Measurements from ENCODE around the gene VSX2. TPM values are rescaled to one million over a fixed set of nuclear protein-coding genes. Genes with fewer than 3 reads are reported as not detected.

The VSX2 gene
- total RNA-seq, 2 experiments from 2014 or later = not detected

- POLR2A ChIA-PET = no interaction called here
- peaks cover 2% of the 10 kb centered on the region for H3K27me3 Mint-ChIP-seq (ENCODE audit: low read depth)
- DNase-seq = no peak
- no peaks in the 10 kb centered on the region for H3K9me3 Mint-ChIP-seq (ENCODE audit: insufficient read depth)
- no peak overlapping the region for H3K4me3 Mint-ChIP-seq
- no peaks in the 10 kb centered on the region for H3K36me3 Mint-ChIP-seq (ENCODE audit: low read depth)
- no peak for ATAC-seq
- no peak overlapping the region for H3K27ac Mint-ChIP-seq
- no peaks in the 10 kb centered on the region for H3K4me1 Mint-ChIP-seq (ENCODE audit: low read depth)
- CTCF ChIA-PET = no interaction called here
These were observed 27.2 kb upstream of the VSX2 start for GRCh38 chr14:74211945-74212580.

DNA sequence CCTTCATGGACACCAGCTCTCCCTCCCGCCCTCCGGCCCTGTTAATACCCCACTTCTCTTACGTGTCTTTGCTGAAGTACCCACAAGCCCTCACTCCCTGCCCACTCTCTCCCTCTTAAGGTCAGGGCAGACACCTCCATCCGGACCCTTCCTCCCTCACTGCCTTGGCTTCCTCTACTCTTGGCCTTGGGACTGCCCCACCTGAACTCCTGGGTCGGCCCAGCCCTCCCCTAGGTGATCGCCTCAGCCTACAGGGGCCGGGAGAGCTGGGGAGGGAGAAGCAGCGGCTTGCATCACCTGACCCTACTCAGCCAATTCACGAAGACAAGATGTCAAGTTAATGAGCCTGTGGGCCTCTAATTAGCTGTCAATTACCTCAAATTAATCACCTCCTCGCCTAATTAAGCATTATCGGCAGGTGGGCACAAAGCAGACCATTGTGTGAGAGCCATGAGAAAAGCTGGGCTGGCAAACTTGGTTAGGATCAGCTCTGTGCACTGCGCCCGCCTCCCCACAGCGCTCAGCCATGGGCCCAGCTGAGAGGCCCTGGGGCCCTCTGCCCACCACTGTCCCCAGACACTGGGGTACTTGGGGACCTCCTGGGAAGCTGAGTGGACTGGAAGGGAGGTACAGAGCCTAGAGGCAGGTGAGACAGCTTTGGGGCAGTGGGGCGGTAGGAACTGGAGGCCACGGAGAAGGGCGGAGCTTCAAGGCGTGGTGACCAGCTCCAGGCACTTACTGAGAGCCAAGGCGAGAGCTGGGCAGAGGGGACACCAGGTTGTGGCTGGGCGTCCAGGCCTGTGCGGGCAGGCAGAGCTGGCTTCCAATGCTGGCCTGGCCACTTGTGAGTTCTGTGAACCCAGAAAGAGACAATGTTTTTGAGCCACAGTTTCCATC is 25.1 kb upstream of the VSX2 start:
- Mint-ChIP-seq H3K36me3 (ENCODE audit: low read depth) (no peaks in the 10 kb centered on the region), H3K9me3 (ENCODE audit: insufficient read depth) (no peaks in the 10 kb centered on the region), H3K4me3 (no peak overlapping the region), H3K27ac (no peak overlapping the region), H3K4me1 (ENCODE audit: low read depth) (peaks cover 4% of the 10 kb centered on the region), H3K27me3 (ENCODE audit: low read depth) (peaks cover 7% of the 10 kb centered on the region)
- DNase-seq = no peak
- ChIA-PET POLR2A (no interaction called here), CTCF (interaction anchor here (1.6 kb wide), 1 partner anchor 37 kb away, joined by 6 read pairs; no protein-coding TSS in a partner anchor)
- no peak for ATAC-seq

DNA sequence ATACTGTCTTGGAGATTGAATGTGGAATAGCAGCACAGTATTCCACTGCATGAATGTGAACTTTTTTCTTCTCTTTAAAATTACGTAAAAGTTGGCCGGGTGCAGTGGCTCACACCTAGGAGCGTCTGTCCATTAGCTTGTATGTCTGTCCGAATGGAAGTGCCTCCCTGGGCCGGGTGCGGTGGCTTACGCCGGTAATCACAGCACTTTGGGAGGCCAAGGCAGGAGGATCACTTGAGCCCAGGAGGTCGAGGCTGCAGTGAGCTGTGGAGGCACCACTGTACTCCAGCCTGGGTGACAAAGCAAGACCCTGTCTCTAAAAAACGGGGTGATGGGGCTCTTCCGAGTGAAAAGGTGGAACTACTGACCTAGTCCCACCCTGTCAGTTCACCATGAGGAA is 22.6 kb upstream of the VSX2 start:
- Mint-ChIP-seq H3K27me3 (ENCODE audit: low read depth) (peaks cover 7% of the 10 kb centered on the region), H3K9me3 (ENCODE audit: insufficient read depth) (no peaks in the 10 kb centered on the region), H3K27ac (no peak overlapping the region), H3K4me1 (ENCODE audit: low read depth) (peaks cover 4% of the 10 kb centered on the region), H3K36me3 (ENCODE audit: low read depth) (no peaks in the 10 kb centered on the region), H3K4me3 (no peak overlapping the region)
- no peak for DNase-seq
- no peak for ATAC-seq
- POLR2A ChIA-PET = no interaction called here
- CTCF ChIA-PET = interaction anchor here (0.6 to 1.2 kb wide), 4 partner anchors 21 to 112 kb away, joined by 3 to 4 read pairs (median 4); no protein-coding TSS in a partner anchor

GRCh38 chr14:74217672-74218448 is 21.4 kb upstream of the VSX2 start:
- DNase-seq (peak; percentile 80), ATAC-seq (peak; percentile 98)
- Mint-ChIP-seq H3K4me3 (no peak overlapping the region), H3K27me3 (ENCODE audit: low read depth) (peaks cover 6% of the 10 kb centered on the region), H3K27ac (no peak overlapping the region), H3K4me1 (ENCODE audit: low read depth) (peaks cover 4% of the 10 kb centered on the region), H3K36me3 (ENCODE audit: low read depth) (no peaks in the 10 kb centered on the region), H3K9me3 (ENCODE audit: insufficient read depth) (no peaks in the 10 kb centered on the region)
- ChIA-PET POLR2A (no interaction called here), CTCF (interaction anchor here (0.9 to 1.9 kb wide), 6 partner anchors 8 to 78 kb away, joined by 3 to 7 read pairs (median 4); no protein-coding TSS in a partner anchor)

GRCh38 chr14:74218462-74218861 is 20.8 kb upstream of the VSX2 start:
- ATAC-seq (no peak), DNase-seq (no peak)
- Mint-ChIP-seq H3K27ac (no peak overlapping the region), H3K36me3 (ENCODE audit: low read depth) (no peaks in the 10 kb centered on the region), H3K4me3 (no peak overlapping the region), H3K9me3 (ENCODE audit: insufficient read depth) (no peaks in the 10 kb centered on the region), H3K27me3 (ENCODE audit: low read depth) (peaks cover 5% of the 10 kb centered on the region), H3K4me1 (ENCODE audit: low read depth) (peaks cover 4% of the 10 kb centered on the region)
- ChIA-PET CTCF (interaction anchor here (0.8 to 1.9 kb wide), 11 partner anchors 9 to 106 kb away, joined by 3 to 7 read pairs (median 4); no protein-coding TSS in a partner anchor), POLR2A (no interaction called here)

DNA sequence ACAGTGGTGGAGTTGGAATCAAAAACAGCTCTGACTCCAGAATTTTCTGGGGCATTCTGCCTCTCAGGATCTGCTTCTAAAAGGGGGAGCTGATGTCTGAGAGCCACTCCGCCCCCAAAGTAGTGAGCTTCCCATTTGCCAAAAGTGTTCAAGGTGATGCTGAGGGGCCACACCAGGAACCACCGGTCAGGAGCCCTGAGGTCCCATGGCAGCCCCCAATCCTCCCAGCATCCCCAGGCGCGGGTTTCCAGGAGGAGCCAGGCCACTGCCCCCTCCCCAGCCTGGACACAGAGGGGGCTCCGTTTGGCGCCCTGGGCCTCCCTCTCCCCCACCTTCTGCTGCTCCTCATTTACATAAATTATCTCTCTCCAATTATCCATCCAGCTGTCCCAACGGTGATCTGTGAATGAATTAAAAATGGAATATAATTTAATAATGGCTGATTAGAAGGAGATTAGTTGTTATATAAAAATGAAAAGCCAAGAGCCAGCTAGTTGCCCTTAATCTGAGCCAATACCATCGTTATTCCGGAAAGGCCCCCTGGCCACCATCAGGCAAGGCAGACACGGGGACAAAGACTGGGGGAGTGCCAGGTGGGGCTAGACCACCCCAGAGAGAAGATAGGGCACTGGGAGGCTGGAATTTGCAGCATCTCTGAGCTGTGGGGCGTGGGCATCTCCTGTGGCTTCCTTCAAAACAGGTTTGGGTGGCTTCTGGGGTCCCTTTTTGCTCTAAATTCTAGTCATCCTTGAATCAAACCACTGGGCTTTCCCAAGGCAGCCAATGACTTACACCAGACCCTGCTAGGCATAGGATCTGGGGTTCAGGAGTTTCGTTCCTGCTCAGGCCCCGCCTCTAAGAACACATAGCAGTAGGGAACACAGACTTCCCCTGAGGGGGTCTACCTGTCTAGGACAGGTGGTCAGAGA is 19.7 kb upstream of the VSX2 start:
- Mint-ChIP-seq H3K27ac (no peak overlapping the region), H3K4me3 (no peak overlapping the region), H3K36me3 (ENCODE audit: low read depth) (no peaks in the 10 kb centered on the region), H3K27me3 (ENCODE audit: low read depth) (peaks cover 5% of the 10 kb centered on the region), H3K4me1 (ENCODE audit: low read depth) (peaks cover 4% of the 10 kb centered on the region), H3K9me3 (ENCODE audit: insufficient read depth) (no peaks in the 10 kb centered on the region)
- ATAC-seq = no peak
- POLR2A ChIA-PET = no interaction called here
- DNase-seq = no peak
- CTCF ChIA-PET = interaction anchor here (0.8 to 1.9 kb wide), 11 partner anchors 9 to 107 kb away, joined by 3 to 7 read pairs (median 4); no protein-coding TSS in a partner anchor

GRCh38 chr14:74220991-74221390 is 18.3 kb upstream of the VSX2 start:
- no peak for DNase-seq
- no peak overlapping the region for H3K27ac Mint-ChIP-seq
- H3K9me3 Mint-ChIP-seq (ENCODE audit: insufficient read depth) = no peaks in the 10 kb centered on the region
- H3K27me3 Mint-ChIP-seq (ENCODE audit: low read depth) = peaks cover 5% of the 10 kb centered on the region
- CTCF ChIA-PET = no interaction called here
- H3K4me3 Mint-ChIP-seq = no peak overlapping the region
- no peak for ATAC-seq
- POLR2A ChIA-PET = no interaction called here
- H3K4me1 Mint-ChIP-seq (ENCODE audit: low read depth) = peaks cover 4% of the 10 kb centered on the region
- H3K36me3 Mint-ChIP-seq (ENCODE audit: low read depth) = no peaks in the 10 kb centered on the region

DNA sequence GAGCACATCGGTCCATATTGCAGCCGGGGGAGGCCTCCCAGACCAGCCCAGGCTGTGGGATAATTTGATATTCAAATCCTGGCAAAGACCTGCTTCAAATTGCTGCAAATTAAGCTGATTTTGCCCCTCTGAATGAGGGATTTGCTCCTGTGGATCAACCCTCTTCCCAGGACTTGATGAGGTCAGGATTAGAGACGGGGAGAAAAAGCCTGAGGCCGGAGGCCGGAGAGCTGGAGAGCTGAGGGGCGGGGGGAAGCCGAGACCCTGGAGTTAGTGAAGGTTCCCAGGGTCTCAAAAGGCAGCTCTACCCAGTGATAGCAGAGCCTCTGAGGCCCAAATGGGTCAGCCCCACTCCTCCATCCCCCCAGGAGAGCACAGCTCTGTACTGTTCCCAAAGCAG is 17.5 kb upstream of the VSX2 start:
- peaks cover 4% of the 10 kb centered on the region for H3K4me1 Mint-ChIP-seq (ENCODE audit: low read depth)
- no peak overlapping the region for H3K27ac Mint-ChIP-seq
- ATAC-seq (no peak), DNase-seq (no peak)
- no peaks in the 10 kb centered on the region for H3K9me3 Mint-ChIP-seq (ENCODE audit: insufficient read depth)
- ChIA-PET CTCF (interaction anchor here (0.7 to 1.0 kb wide), 2 partner anchors 29 to 36 kb away, joined by 3 read pairs; no protein-coding TSS in a partner anchor), POLR2A (no interaction called here)
- H3K36me3 Mint-ChIP-seq (ENCODE audit: low read depth) = no peaks in the 10 kb centered on the region
- H3K4me3 Mint-ChIP-seq = no peak overlapping the region
- H3K27me3 Mint-ChIP-seq (ENCODE audit: low read depth) = peaks cover 9% of the 10 kb centered on the region

DNA sequence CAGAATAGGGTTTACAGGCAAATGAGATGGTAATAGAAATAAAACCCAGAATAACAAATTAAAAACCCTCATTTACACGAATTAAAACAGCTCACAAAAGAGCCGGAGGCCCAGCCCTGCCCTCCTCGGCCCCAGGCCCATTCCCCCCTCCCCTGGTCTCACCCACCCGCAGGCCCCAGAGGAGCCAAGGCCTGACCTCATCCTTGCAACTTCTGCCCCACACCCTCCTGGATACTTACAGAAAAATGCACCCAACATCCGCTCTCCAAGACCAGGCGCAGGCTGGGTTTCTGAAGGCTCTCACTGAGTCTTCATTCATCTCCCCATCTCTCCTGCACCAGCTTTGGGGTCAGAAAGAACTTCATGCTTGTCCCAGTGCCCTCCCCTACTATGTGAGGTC is 16.2 kb upstream of the VSX2 start:
- no peak for DNase-seq
- CTCF ChIA-PET = no interaction called here

DNA sequence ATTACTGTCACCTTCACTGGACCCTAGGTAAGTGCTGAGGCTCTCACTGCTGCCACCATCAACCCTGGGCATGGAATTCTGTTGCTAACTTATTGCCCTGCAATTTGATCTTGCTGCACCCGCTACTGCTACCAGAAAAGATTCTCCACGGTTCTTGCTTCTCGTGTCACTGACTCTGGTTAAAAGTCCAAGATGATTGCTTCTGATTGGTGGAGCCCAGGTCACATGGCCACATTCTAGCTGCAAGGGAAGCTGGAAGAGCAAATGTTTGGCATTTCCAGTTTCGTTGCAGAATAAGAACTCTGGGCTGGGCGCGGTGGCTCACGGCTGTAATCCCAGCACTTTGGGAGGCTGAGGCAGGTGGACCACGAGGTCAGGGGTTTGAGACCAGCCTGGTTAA is 7.5 kb upstream of the VSX2 start:
- POLR2A ChIA-PET = no interaction called here
- no peaks in the 10 kb centered on the region for H3K36me3 Mint-ChIP-seq (ENCODE audit: low read depth)
- peaks cover 26% of the 10 kb centered on the region for H3K27me3 Mint-ChIP-seq (ENCODE audit: low read depth)
- no peak overlapping the region for H3K27ac Mint-ChIP-seq
- ATAC-seq = no peak
- H3K4me3 Mint-ChIP-seq = no peak overlapping the region
- DNase-seq = no peak
- no peaks in the 10 kb centered on the region for H3K9me3 Mint-ChIP-seq (ENCODE audit: insufficient read depth)
- no peaks in the 10 kb centered on the region for H3K4me1 Mint-ChIP-seq (ENCODE audit: low read depth)
- CTCF ChIA-PET = interaction anchor here (1.0 to 1.5 kb wide), 2 partner anchors 13 to 25 kb away, joined by 3 read pairs; no protein-coding TSS in a partner anchor

More for the DNA sequence above, 16.2 kb upstream of the VSX2 start:
- H3K9me3 Mint-ChIP-seq (ENCODE audit: insufficient read depth) = no peaks in the 10 kb centered on the region
- H3K36me3 Mint-ChIP-seq (ENCODE audit: low read depth) = no peaks in the 10 kb centered on the region
- peaks cover 9% of the 10 kb centered on the region for H3K27me3 Mint-ChIP-seq (ENCODE audit: low read depth)
- no peak overlapping the region for H3K27ac Mint-ChIP-seq
- H3K4me1 Mint-ChIP-seq (ENCODE audit: low read depth) = peaks cover under 1% of the 10 kb centered on the region
- POLR2A ChIA-PET = no interaction called here
- ATAC-seq = no peak
- no peak overlapping the region for H3K4me3 Mint-ChIP-seq

GRCh38 chr14:74235017-74235416 is 4.2 kb upstream of the VSX2 start:
- Mint-ChIP-seq H3K27me3 (ENCODE audit: low read depth) (peaks cover 39% of the 10 kb centered on the region), H3K9me3 (ENCODE audit: insufficient read depth) (no peaks in the 10 kb centered on the region), H3K36me3 (ENCODE audit: low read depth) (no peaks in the 10 kb centered on the region), H3K4me3 (no peak overlapping the region), H3K4me1 (ENCODE audit: low read depth) (no peaks in the 10 kb centered on the region), H3K27ac (no peak overlapping the region)
- ChIA-PET CTCF (interaction anchor here (1.0 kb wide), 1 partner anchor 16 kb away, joined by 3 read pairs; no protein-coding TSS in a partner anchor), POLR2A (no interaction called here)
- DNase-seq (no peak), ATAC-seq (no peak)
